Amygdala (tissue), 56 donors: Measurements from ENCODE around the gene TM6SF1.
"Not testable (repeated sequence)": the region's sequence is repeated elsewhere in the genome, so short reads cannot be mapped to it uniquely, and the experiment has no call there.

Experiments
- DNase-seq, 56 donors: peaks; one replicate each; lab custom pipeline; 2025; lab: John Stamatoyannopoulos, UW

The TM6SF1 gene

DNA sequence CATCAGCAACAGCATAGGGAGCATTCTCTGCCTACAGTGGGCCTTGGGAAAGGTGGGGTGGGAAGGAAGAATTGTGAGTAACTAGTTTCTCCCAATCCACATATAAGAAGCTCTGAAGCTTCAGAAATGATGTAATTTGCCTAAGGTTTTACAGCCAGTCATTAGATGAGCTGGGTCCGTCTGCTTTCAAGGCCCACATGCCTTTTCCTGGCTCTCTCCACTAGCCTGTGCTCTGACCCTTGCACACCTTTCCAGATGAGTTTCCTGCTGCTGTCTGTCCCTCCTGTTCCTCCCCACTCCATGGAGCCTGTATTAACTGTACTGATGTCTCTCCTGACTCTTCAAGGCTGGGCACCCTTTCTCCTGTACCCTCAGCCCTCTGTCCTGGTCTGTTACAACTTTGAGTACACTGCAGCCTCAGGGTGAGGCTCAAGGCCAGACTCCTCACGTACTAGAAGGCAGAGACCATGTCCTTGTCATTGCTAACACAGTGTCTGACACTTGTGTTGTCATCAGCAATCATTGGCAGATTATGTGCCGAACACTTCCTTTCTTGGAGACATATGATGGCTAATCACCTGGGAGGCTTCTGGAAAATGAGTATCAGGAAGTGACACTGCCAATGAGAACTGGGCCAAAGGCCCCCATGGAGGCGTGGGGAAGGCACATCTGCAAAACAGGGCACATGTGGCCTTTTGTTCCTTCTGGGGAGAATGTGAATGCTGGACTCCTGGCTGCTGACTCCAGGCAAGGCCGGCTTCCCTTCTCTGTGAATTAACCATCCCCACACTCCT lies 6.6 kb downstream of the TM6SF1 start:
- DNase-seq: no peak

- no peak for DNase-seq
Observed at GRCh38 chr15:83114856-83115255, 7.4 kb downstream of the TM6SF1 start.

DNA sequence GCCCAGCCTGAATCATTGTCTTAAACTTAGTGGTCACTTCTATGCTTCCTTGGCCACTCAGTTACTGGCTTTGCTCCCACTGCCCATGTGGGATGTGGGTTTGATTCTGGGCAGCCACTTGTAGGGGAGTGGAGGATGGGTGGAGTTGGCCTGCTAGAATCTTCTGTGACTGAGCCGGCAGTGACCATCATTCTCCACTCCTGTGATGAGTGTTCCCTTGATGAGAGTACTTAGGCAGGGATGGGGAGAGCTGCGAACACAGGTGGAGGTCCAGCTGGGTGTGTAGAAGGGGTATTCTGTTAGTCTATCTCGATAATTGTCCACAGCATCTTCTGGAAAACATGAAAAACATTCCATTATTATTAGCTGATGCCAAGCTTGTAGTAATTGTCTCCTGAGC lies 8.0 kb downstream of the TM6SF1 start:
- DNase-seq: no peak

GRCh38 chr15:83115831-83116565 lies 8.6 kb downstream of the TM6SF1 start:
- DNase-seq: no peak

DNA sequence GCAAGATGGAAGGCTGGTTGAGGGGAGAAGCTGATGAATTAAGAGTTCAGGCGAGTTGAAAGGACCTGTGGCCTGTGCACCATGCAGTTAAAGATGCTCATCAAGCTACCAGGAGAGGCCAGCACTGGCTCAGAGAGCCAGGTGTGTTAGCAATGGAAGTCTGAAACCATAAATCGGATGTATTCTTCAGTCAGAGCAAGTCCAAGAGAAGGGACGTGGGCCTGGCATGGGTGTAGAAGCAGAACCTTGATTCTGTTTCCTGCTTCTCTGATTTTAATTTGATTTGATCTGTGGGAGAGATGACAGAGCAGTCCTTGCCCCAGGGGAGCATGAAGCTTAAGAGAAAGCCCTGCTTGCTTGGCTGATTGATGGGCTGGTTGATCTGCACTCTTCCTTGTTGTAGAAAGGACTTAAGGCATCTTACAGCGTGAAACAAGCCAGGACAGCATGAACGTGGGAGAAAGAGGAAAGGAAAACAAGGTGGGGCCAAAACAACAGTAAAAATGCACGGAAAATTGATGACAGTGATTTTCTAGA lies 10.9 kb downstream of the TM6SF1 start:
- no peak for DNase-seq

- no peak for DNase-seq
Observed at GRCh38 chr15:83118968-83119367, 11.5 kb downstream of the TM6SF1 start.

GRCh38 chr15:83119968-83120581 lies 12.6 kb downstream of the TM6SF1 start:
- DNase-seq: no peak

DNA sequence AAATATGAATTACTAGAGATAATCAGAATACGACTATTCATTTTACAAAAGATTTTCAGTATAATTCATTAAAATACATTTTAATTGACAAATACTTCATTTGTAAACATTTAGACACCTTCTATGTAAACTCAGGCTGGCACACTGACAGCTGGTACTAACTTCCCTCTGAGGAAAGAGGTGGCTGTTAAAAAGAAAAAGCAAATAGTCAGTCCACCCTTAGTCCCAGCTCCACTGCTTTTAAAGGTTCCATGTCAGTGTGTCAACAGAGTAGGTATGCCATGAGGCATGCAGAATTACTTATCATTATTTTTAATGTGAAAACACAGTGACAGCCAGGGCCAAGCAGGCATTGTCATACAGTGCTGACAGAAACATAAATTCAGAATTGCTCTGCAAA lies 16.1 kb downstream of the TM6SF1 start:
- no peak for DNase-seq

DNA sequence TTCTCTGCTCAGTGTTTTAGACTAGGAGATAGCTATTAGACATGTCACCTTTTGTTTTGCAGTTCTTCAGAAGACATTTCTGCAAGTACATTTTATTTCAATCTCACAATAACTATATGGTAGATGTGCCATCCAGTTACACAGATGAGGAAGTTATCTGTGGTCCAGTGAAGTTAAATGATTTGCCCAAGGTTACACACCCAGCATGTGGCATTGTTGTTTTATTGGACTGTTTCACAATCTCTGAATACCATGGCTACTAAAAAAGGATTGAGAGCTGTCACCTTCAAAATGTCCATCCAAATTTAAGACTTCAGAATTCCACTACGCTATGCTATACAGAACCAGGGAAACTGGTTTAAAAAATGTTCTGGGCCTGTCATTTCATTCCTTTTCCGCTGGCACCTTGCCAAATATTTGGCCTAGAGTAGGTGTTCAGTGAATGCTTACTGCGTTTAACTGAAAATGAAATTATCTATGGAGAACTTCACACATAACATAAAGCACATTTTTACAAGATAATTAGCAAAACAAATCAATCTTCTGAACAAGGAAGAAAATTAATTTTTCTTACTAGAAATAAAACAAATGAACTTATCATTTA lies 20.2 kb downstream of the TM6SF1 start:
- peak in 2 of 56 donors; percentile 7 to 39 for DNase-seq

GRCh38 chr15:83129791-83130190 lies 22.3 kb downstream of the TM6SF1 start:
- no peak for DNase-seq

DNA sequence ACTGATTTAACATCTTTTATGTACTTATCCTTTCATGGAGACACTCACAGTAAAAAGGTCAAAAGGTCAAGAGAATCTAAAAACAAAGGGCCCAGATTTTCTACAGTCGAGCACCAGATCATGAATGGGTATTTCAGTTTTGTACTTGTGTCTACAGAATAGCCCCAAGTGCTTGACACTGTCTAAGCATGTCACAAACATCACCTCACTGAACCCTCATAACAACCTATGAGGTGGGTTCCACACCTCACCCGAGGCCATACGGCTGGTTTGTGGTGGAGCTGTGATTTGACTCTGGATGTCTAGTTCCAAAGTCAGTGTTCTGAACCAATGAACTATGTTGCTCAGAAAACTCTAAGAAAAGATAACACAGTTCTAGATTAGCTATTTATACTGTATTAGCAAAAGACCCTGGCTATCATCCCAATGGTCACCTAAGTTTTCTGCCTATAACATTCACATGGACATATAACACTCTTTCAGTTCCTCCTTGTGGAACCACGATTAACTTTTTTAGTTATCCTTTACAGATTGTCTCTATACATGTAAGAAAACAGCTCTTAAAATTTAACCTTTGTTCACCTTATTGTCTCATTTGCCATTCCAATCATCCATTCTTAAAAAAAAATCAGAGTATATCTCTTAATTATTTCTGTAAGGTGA lies 25.5 kb downstream of the TM6SF1 start:
- no peak for DNase-seq

GRCh38 chr15:83142151-83142550 lies 34.7 kb downstream of the TM6SF1 start:
- not testable (repeated sequence) for DNase-seq

DNA sequence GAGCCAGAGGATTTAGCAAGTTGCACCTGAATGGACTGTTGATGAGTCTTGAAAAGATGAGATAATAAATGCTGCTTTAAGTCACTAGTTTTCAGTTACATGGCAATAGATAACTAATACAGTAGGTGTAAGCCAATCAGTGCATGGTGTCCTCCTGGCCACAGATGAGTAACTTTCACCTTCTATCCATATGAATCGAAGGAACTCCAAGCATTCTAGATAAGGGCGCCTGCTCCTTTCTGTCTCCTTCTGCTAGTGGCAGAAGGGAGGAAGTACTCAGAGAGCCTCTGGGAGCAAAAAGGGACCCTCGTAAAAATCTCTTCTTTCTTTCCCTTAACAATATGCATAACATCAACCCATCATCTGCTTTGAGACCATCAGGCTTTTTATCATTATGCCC lies 37.3 kb downstream of the TM6SF1 start:
- DNase-seq: no peak

DNA sequence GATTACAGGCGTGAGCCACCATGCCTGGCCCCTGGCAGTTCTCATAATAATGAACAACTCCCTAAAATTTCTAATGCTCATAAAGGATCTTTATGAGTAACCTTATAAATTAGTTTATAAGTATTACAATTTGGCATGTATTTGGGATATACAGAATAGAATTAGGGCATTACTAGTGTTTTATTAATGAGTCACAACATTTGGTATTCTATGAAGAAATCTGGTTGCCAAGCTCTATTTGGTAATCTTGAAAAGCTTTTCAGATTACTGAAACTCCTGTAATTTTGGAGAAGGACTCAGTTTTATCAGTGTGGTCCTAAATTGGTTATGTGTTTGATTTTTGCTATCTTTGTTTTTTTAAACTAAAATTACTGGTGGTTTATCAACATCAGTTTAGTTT lies 45.8 kb downstream of the TM6SF1 start:
- no peak for DNase-seq

DNA sequence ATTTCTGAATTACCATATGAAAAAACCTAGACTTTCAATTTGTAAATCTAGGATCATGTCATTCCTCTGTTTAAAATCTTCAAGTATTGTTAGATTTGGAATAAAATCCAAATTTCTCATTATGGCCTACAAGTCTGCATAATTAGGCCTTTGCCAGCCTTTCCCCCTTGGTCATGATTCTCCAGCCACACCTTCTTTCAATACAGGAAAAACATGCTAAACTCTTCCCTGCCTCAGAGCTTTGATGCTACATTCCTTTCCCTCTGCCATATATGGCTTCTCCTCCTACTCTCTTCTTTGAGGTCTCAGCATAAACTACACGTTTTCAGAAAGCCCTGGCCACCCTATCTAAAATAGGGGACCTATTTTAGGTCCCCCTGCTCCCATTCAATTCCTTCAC lies 48.5 kb downstream of the TM6SF1 start:
- DNase-seq: no peak

GRCh38 chr15:83158393-83158792 lies 50.9 kb downstream of the TM6SF1 start:
- DNase-seq: no peak

DNA sequence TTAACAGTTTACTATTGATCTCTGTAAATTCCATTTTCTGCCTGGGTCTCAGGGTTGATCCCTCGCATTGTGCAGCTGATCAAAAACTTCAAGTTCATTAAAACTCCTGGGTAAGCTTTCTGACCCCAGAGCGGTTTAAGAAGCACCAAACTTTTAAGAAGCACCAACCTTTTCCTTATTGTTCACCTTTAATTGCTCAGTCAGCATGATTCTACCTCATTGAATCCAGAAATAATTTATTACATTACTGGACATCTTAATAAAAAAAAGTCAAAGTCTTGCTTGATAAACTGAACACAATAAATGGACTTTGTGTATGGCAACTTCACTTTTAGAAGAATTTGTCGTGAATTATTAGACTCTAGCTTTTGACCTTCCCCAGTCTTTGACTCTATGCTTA lies 53.3 kb downstream of the TM6SF1 start:
- no peak for DNase-seq

DNA sequence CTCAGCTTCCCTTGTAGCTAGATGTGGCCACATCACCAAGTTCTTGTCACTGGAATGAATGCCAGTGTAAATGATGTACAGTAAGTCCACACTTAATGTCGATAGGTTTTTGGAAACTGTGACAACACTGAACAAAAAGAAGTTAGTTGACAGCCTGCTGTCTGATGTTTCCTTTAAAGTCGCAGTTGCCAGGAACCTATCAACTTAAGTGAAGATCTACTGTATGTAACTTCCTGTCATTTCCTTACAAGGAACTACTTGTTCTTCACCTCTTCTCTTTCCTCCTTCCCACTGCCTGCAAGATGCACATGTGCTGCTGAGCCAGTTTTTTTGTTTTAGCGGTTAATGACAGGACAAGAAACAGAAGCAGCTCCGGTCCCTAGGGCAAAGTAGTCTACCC lies 55.6 kb downstream of the TM6SF1 start:
- DNase-seq: no peak

DNA sequence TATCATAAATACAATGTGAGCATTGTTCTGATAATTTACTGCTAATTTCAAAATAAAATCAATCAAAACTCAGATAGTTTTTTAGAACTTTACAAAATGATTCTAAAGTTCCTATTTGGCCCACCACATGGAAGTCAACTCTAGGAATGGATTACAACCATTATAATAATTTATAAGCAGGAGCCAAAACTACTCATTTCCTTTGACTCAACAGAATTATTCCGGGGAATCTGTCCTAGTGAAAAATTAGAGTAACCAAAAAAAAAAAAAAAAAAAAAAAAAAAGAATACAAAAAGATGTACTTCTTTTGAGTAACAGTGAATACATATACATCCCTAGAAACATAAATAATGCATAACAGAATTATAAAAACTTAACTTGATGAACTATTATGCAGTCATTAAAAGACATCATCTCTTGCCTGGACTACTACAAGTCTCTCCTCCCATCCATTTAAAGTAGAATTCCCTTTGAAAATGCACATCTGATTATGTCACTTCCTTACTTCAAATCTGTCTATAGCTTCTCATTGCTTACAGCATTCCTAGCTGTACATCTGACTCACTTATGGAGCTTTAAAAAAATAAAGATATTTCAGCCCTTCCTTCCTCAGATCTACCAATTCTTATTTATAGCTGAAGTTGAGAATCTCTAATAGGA lies 56.8 kb downstream of the TM6SF1 start:
- no peak for DNase-seq
